Sigmoid colon (tissue), 4 donors: Measurements from ENCODE around the gene MOCS1.
"Not testable (repeated sequence)": the region's sequence is repeated elsewhere in the genome, so short reads cannot be mapped to it uniquely, and the experiment has no call there.

Source experiments
- EP300 ChIP-seq, 4 donors: sonication (generic); formaldehyde crosslinking; IDR thresholded peaks; one replicate each; pipeline ENCODE4 v1.6.1; 2017; ENCODE audit warnings: antibody characterized with exemption in 4 of 4
- POLR2A ChIP-seq, 2 donors: fragments of 450-650 bp; IDR thresholded peaks; one replicate each; pipeline ENCODE4 v1.6.1; 2016; ENCODE audit warnings: antibody characterized with exemption in 2 of 2, mild to moderate bottlenecking in 2 of 2, moderate library complexity in 2 of 2
- POLR2AphosphoS5 ChIP-seq, 4 donors: sonication (generic); formaldehyde crosslinking; IDR thresholded peaks; one replicate each; pipeline ENCODE4 v1.6.1; 2017; ENCODE audit warnings: antibody characterized with exemption in 4 of 4
- TF ChIP-seq, protein P1 (sequence below), 4 experiments: fragments of 450-650 bp in 3 of 4; fragments of 200-600 bp in 1 of 4; IDR thresholded peaks; one replicate each; pipeline ENCODE4 v1.5.1; 2016 to 2019; ENCODE audit warnings: antibody characterized with exemption in 4 of 4, mild to moderate bottlenecking in 3 of 4, moderate library complexity in 2 of 4

DNA sequence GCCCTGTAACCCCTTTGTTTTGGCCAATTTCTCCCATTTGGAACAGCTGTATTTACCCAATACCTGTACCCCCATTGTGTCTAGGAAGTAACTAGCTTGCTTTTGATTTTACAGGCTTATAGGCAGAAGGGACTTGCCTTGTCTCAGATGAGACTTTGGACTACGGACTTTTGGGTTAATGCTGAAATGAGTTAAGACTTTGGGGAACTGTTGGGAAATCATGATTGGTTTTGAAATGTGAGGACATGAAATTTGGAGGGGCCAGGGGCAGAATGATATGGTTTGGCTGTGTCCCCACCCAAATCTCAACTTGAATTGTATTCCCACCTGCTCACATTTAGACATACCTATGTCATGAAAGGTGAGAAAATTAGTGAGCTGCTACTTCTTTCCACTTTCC is 38.5 kb upstream of the MOCS1 start:
- TF ChIP-seq, protein P1, sequence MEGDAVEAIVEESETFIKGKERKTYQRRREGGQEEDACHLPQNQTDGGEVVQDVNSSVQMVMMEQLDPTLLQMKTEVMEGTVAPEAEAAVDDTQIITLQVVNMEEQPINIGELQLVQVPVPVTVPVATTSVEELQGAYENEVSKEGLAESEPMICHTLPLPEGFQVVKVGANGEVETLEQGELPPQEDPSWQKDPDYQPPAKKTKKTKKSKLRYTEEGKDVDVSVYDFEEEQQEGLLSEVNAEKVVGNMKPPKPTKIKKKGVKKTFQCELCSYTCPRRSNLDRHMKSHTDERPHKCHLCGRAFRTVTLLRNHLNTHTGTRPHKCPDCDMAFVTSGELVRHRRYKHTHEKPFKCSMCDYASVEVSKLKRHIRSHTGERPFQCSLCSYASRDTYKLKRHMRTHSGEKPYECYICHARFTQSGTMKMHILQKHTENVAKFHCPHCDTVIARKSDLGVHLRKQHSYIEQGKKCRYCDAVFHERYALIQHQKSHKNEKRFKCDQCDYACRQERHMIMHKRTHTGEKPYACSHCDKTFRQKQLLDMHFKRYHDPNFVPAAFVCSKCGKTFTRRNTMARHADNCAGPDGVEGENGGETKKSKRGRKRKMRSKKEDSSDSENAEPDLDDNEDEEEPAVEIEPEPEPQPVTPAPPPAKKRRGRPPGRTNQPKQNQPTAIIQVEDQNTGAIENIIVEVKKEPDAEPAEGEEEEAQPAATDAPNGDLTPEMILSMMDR (IDR thresholded peaks at IDR 0.05): not testable (repeated sequence)
- TF ChIP-seq POLR2A, POLR2AphosphoS5, EP300 (IDR thresholded peaks at IDR 0.05): not testable (repeated sequence)
